HG02852 (cell line): Measurements from ENCODE around the gene RNU2-63P.
"Not testable (repeated sequence)": the region's sequence is repeated elsewhere in the genome, so short reads cannot be mapped to it uniquely, and the experiment has no call there.

Source experiments
- ATAC-seq: cut with Tn5 transposase; IDR thresholded peaks from one replicate; pipeline ENCODE4 v1.9.1; 2021; ENCODE audit warnings: mild to moderate bottlenecking, moderate library complexity; ENCODE audit not compliant: unreplicated experiment

The RNU2-63P gene

DNA sequence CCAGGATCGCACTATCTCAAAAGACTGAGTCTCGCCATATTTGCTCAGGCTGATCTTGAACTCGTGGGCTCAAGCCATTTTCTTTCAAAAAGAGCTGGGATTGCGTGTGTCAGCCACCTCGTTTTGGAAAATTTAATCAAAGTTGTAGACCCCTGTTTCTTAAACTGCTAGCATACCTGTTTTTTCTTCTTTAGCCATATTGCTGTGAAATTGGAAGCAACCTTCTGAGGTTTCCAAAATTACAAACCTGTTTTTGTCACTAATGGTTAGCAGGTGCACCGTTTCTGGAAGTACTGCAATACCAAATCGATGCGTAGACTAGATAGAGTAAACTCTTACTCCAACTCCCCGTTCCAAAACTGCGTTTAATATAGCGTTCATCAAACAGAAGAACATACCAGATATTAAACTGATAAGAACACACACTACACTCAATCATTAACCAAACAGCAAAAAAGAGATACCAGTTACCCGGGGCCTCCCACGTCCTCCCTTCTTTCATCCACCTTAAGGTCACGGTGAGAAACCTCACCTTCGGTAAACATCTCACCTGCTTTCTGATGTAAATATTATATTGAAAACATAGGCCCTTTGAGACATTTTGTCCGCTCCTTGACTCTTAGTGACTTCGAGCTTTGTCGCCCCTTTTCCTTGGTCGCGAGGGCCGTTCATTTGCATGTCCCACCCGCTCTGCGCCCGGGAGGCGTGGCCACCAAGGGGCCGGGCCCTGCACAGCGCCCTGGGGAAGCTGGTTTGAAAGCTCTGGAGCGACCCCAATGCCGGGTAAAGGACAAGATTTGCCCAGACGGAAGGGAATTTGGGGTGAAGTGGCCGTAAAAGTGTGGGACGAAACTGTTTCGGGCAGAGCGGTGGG is at the start of gene RNU2-63P:
Gene RNU2-63P (minus strand): TSS at position 462 of the 874 bp plus-strand sequence.
- peak; percentile 86 for ATAC-seq

DNA sequence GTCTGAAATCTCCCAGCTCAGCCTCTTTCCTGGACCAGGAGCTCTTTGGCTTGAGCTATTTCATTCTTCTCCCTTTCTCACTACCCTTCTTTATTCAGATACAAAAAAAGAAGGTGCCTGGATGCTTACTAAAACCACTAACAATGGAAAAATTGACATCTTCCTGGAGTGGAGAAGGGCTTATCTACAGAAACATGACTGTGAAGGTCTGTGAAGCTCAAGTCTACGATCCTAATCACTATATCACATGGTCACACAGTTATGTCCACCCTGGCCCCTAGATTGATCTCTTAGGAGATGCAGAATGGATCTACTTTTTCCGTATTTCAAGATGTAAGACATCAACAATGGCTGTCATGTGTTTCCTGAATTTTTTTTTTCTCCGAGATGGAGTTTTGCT is 44.9 kb upstream of the RNU2-63P start:
- no peak for ATAC-seq

DNA sequence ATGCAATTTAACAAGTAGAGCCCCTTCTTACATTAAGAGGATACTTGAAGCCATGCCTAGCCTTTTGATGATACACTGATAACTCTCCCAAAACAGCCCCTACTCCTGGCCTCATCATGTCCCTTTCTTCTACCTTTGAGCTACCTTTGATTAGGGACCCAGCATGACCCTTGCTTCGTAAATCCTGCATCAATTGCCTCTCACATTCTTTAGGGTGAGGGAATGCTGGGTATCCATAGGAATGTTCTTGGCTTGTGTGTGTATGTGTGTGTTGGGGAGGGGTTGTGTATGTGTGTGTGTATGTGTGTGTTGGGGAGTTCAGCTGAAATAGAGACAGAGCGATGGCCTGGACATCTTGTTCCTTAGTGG is 44.5 kb upstream of the RNU2-63P start:
- ATAC-seq, result no peak

DNA sequence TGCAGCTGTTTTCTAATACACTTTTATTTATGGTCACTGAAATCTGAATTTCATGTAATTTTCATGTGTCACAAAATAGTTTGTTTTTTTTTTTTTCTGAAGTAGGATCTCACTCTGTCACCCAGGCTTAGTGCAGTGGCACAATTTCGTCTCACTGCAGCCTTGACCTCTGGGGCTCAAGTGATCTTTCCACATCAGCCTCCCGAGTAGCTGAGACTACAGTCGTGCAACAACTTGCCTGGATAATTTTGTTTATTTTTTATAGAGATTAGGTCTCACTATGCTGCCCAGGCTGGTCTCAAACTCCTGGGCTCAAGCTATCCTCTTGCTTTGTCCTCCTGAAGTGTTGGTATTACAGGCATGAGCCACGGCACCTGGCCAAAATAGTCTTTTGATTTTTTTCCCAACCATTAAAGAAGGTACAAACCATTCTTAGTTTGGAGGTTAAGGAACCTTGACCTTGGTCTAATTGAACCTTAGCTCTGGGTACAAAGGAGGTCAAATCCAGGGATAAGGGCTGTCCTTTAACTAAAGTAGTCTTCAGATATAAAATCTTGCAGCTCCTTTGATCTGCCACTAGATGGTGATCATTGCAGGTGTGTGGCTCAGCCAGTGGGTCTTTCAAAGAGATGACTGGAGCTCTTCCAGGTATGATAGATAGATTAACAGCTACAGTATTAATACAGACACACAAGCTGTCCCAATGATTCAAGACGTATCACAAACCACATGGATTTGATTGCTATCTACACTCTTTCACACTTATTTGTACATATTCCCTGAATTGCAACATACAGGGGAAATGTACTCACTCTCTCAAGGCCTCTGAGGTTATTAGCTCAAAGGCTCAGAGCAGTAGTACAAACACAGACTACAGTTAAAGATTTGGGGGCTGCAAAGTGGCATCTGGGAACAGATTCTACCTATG is 43.9 kb upstream of the RNU2-63P start:
- ATAC-seq, result peak; percentile 36

DNA sequence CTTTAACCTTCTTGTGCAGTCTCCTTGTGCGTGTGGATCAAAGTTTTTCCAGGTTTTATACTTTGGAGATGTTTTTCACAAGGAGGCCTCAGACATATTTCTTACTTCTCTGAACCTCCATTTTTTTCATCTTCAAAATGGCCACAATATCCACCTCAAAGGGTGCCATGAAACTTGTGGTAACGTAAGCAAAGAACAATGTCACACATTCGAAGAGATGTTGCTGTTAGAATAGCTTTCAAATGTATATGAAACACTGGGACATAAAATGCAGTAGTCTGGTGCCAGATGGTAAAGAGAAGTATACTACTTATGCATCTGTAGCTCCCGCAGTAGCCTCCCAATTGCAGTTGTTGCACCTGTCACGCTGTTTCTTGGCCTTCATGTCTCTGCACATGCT is 41.8 kb upstream of the RNU2-63P start:
- ATAC-seq, result no peak

DNA sequence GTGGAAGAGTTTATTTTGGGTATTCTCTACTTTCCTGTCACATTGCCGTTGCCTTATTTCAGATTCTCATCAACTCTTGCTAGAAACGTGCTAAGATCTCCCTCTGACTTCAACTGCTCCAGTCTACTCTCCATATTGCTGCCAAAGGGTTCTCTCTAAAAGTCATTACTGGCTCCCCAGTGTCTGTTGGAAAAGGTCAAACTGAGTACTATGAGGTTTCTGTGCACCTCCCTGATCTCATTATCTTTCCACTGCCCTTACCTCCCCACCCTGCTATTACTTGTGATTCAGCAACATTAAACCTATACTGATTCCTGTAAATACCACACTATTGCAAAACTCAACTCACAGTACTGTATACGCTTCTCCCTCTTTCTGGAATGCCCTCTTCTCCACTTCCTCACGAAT is 41.1 kb upstream of the RNU2-63P start:
- ATAC-seq, result no peak

DNA sequence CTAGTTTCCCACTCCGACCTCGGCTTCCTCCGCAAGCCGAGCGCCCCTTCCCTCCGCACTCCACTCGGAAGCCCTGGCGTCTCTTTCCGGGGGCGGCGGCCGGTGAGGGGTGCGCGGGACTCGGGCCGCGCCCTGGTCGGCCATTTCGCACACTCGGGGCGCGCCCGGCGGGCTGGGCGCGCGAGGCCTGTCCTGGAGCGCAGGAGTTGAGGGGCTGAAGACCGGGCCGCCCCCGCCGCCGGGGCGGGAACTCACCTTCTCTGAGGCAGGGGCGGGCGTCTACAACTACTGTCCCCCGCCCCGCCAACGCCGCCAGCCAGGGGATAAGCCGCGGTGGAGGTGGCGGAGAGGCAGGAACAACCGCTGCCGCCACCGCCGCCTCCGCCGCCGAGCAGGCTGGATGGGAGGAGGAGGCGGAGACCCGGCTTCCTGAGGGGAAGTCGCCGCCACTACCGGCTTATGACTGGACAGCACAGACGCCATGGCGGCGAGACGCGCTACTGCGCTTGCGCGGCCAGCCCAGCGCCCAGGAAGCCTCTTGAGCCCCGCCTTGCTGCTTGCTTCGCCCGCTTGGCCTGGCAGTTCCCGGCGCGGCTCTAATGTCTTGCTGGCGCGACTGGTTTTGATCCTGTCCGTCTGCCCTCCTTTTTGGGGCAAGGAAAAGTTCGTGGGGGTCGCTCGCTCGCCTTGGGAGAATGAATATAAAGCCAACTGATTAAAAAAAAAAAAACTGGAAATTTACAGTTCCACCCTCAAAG is 39.2 kb upstream of the RNU2-63P start, which contains the start of gene KRCC1:
Gene KRCC1 (minus strand): TSS at position 413 of the 758 bp plus-strand sequence. CDS start 27,220 bp downstream, outside the sequence.
- peak; percentile 95 for ATAC-seq

DNA sequence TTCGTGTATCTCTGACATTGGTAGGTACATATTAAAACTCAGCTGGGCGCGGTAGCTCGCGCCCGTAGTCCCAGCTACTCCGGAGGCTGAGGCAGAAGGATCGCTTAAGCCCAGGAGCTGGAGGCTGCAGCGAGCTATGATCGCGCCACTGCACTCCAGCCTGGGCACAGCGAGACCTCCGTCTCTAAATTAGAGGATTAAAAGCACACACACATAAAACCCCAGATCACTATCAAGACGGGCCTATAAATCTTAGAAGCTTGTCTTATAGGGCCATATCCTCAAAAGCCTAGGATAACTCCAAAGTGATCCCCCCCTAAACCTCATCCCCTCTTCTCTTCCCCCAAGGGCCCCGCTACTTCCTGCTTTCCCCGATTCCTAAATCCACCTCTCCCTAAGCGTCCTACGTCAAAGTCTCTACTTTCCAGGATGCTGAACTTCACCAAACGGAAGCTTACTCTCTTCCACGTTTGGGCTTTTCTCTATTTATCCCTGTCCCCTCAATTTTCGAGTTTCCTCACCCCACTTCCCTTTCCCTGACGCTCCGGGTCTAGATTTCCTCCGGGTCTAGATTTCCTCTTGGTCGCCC is 38.5 kb upstream of the RNU2-63P start:
- no peak for ATAC-seq

DNA sequence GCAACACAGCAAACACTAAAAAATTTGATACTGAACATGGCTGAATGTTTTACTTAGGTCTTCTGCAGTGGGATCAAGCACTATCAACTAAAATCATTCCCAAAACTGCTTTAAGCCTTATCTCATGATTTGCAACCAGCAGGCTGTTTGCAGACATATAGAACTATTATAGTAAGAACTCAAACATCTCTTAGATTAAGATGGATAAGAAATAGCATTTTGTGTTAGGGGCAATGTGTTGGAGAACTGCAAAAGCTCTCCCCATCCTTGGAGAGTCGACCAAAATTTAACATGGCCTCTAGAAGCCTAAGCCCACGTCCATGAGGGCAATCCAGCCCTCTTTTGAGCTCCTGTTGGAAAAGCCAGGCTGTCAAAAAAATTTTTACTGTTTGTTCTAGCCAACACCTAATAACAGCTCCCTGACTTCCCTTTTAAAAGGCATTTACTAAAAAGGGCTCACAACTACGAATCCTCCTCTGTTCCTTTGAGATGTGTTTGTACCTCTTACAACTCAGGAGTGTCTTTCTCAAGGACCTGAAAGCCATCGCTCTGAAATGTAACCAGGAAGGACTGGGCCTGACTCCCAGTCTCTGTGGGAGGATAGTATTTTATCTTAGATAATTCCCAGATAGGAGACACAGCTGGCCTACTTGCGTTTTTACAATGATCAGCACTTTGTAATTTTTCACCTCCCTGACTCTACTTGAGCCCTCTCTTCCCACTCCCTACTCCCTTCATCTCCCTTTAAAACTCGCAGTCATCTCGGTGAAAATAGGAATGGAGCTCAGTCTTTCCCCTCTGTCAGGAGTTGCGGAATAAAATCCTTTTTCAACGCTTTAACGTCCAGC is 37.8 kb upstream of the RNU2-63P start:
- ATAC-seq, result no peak

DNA sequence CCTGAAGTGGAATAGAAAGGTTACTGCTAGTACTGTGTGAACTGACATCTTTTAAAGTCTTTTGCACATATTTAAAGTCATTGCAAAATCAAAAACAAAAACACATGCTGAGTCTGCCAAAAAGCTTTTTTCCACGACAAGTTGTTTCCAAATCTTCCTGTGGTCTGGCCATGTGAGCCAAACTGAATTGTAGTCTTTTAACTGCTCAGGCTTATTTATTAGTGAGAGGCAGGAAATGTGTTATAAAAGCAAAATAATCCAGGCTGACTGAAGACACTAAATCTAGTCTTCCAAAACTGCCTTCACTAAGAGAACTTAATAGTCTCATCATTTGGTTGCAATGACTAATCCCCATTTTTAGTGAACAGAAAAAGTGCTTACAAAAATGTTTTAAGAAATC is 36.9 kb upstream of the RNU2-63P start:
- no peak for ATAC-seq

DNA sequence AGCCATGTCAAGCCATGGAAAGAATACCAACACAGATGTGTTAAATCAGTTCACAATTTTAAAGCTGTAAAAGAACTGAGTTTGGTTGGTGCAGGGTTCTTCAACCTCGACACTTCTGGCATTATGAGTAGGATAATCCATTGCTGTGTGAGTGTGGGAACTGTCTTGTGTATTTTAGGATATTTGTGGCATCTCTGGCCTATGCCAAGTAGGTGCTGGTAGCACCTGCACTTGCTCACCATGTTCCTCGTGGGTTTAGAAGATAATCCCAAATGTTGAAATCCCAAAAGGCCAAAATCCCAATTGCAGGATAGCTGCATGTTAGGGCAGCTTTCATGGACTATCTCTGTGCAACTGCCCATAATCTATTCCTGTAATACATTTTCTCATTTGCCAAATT is 35.4 kb upstream of the RNU2-63P start:
- ATAC-seq, result no peak

DNA sequence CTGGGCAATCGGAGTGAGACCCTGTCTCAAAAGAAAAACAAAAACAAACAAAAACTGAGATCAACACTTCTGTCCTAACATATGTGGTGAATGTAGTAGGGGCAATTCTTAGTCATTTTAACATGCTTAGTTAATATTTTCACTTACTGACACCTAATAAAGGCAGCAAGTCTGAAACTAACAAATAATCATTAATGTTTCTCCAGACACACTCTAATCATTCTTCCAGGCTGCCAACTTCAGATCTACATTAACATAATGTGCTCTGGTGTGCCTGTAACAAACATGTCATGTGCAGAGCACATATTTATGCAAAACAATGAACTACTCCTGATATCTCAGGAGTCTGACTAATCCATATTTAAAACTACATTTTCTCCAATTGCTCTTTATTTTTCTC is 33.3 kb upstream of the RNU2-63P start:
- no peak for ATAC-seq

DNA sequence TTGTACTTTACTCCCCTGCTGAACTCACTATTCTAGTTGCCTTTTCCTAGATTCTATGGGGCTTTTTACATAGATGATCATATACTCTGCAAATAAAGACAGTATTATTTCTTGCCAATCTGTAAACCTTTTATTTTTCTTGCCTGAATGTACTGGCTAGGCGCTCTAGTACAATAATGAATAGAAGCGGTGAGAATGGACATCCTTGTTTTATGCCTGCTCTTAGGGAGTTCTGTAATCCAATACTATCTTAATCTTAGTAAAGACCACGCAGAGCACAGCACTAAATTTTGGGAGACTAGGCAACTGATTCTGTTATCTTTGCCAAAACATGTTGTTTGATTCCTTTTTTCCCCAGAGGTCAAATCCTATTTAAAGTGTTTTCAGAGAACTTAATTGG is 32.2 kb upstream of the RNU2-63P start:
- ATAC-seq, result no peak

DNA sequence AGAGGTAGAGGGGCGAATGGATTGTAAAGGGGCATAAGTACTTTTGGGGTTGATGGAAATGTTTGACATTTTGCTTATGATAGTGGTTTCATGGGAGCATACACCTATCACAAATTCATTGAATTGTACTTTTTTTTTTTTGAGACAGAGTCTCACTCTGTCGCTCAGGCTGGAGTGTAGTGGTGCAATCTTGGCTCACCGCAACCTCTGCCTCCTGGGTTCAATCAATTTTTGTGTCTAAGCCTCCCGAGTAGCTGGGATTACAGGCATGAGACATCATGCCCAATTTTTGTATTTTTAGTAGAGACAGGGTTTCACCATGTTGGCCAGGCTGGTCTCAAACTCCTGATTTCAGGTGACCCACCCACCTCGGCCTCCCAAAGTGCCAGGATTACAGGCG is 29.2 kb upstream of the RNU2-63P start:
- not testable (repeated sequence) for ATAC-seq

DNA sequence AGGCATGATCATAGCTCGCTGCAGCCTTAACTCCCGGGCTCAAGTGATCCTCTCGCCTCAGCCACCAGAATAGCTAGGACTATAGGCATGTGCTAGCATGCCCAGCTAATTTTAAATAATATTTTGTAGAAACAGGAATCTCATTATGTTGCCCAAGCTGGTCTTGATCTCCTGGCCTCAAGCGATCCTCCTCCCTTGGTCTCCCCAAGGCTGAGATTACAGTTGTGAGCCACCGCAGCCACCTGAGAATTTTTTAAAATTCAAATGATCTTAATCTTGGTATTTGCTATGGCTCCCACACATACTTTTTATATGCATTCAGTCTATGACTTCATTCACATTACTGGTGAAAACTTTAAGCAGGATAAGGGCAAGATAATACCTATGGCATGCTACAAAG is 26.1 kb upstream of the RNU2-63P start:
- no peak for ATAC-seq

DNA sequence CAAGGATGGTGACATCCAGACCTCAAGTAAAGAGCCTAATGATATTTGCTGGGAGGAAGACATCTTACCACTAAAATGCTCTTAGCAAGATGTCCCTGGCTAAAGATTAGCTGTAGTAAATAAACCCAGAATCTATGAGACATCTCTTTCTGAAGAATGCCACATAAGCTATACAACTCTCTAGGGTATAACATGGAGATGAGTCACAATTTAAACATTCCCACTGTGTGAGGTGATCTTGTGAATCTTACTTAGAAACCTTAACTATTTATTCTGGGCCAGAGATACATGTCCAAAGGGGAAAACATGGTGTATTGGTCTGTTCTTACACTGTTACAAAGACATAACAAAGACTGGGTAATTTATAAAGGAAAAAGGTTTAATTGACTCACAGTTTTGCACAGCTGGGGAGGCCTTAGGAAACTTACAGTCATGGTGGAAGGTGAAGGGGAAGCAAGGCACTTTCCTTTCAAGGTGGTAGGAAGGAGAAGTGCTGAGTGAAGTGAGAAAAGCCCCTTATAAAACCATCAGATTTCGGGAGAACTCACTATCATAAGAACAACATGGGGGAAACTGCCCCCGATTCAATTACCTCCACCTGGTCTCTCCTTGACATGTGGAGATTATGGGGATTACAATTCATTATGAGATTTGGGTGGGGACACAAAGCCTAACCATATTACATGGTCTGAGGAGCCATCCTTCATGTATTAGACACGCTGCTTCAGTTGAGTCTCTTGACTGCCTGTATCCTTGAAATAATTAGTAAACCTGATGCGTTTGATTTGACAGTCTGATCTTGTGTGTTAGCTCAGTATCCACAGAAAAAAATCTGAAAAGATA is 22.1 kb upstream of the RNU2-63P start:
- ATAC-seq, result no peak

DNA sequence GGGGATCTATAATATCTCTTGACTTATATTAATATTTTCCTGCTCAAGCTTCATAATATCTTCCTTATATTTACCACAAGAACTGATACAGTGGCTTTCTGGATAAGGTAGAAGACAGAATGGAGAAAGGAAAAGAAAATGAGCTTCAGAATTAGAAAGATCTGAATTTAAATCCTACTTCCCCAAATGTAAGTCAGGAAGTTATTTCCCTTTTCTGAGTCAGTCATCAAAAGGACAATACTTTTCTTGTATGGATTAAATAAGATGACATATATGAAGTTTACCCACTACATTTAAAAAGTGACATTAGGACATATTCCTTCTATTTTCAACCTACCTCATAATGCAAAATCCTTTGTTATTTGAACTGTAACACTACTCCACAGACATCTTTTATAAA is 20.3 kb upstream of the RNU2-63P start:
- no peak for ATAC-seq

DNA sequence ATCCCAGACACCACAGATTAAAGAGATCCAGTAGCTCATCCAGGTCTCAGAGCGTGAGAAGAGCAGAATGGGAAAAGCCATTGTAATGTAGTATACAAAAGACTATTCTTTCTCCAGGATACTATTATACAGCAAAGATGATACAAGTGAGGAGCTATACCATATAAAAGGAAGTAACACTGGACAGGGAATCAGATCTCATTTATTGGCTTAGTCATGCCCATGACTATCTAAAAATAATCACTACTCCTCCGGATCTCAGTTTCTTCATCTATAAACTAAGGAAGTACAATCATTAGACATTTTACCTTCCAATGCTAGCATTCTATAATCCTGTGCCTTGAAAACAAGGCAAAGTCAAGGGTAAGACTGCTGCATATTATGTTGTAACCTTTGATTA is 19.8 kb upstream of the RNU2-63P start:
- no peak for ATAC-seq
